ENCODE measurements around the gene RPL11. TPM values are rescaled to one million over a fixed set of nuclear protein-coding genes. Genes with fewer than 3 reads are reported as not detected.

RPL11 gene
- total RNA-seq, 2 donors from 2014 or later: 553 to 720 TPM

GRCh38 chr1:23720256-23720995 is 28.8 kb downstream of the RPL11 start:
- Histone ChIP-seq H3K4me3 (no peak overlapping the region), H3K9me3 (no peaks in the 10 kb centered on the region), H3K36me3 (replicated peaks in 1 of 2; ENCODE audit: insufficient read depth in 1 of 2, low read depth in 2 of 2) (no peaks in the 10 kb centered on the region), H3K4me1 (peaks cover 7% of the 10 kb centered on the region), H3K27ac (no peak overlapping the region), H3K27me3 (no peaks in the 10 kb centered on the region)
- intact Hi-C loops (cut with DNase I): no loop called here
- ATAC-seq (no peak), DNase-seq (no peak)
- WGBS, 2 donors: 83 to 90% methylated on average over 8 to 10 of the region's 10 CpGs
- TF ChIP-seq POLR2A (IDR thresholded peaks at IDR 0.05): no peak
- TF ChIP-seq, protein P1, sequence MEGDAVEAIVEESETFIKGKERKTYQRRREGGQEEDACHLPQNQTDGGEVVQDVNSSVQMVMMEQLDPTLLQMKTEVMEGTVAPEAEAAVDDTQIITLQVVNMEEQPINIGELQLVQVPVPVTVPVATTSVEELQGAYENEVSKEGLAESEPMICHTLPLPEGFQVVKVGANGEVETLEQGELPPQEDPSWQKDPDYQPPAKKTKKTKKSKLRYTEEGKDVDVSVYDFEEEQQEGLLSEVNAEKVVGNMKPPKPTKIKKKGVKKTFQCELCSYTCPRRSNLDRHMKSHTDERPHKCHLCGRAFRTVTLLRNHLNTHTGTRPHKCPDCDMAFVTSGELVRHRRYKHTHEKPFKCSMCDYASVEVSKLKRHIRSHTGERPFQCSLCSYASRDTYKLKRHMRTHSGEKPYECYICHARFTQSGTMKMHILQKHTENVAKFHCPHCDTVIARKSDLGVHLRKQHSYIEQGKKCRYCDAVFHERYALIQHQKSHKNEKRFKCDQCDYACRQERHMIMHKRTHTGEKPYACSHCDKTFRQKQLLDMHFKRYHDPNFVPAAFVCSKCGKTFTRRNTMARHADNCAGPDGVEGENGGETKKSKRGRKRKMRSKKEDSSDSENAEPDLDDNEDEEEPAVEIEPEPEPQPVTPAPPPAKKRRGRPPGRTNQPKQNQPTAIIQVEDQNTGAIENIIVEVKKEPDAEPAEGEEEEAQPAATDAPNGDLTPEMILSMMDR (IDR thresholded peaks at IDR 0.05): no peak

DNA sequence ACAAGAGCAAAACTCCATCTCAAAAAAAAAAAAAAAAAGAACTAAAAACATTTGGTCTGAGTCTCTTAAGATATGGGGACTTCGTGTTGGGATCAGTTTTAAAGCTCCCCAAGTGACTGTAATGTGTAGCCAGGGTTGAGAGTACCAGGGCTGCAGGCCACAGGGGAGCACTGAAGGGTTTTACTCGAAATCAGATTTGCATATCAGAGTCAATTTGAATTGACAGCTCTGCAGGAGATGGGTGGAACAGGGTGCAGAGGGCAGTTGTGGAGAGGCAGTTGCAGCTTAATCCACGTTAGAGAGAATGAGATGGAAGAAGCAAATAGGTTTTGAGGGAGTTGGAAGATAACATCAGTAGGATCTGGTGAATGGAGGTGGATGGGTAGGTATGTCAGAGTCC is 31.0 kb downstream of the RPL11 start:
- WGBS, 2 donors: 80 to 85% methylated on average over 3 of the region's 3 CpGs
- H3K4me3 ChIP-seq: no peak overlapping the region
- no peak for ATAC-seq

DNA sequence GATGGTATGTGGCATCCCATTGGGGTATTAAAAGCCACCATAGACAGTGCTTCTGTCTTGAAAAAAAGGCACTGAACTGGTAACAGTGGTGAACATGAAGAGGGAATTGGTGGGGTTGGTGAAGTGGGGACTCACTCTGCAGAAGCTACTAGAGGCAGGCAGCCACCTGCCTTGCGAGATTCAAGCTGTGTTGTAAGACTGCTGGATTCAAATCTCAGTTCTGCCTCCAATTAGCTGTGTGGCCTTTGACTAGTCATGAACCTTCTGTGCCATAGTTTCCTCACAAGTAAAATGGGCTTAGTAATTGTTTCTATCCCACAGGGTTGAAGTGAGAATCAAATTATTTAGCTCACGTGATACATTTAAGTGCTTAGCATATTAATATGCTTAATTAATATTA is 35.1 kb downstream of the RPL11 start:
- Histone ChIP-seq H3K9me3 (no peaks in the 10 kb centered on the region), H3K27ac (peak overlapping the region; percentile 59 to 85 (median 80)), H3K4me3 (no peak overlapping the region), H3K4me1 (peaks cover 40% of the 10 kb centered on the region), H3K36me3 (replicated peaks in 1 of 2; ENCODE audit: insufficient read depth in 1 of 2, low read depth in 2 of 2) (no peaks in the 10 kb centered on the region), H3K27me3 (no peaks in the 10 kb centered on the region)
- ATAC-seq (no peak), DNase-seq (no peak)
- no peak for TF ChIP-seq POLR2A (IDR thresholded peaks at IDR 0.05)
- TF ChIP-seq, protein P1 (IDR thresholded peaks at IDR 0.05): no peak
- intact Hi-C loops (cut with DNase I): no loop called here
- WGBS, 2 donors: 67% methylated on average over 2 of the region's 2 CpGs

More for the DNA sequence above, 31.0 kb downstream of the RPL11 start:
- Histone ChIP-seq H3K36me3 (replicated peaks in 1 of 2; ENCODE audit: insufficient read depth in 1 of 2, low read depth in 2 of 2) (no peaks in the 10 kb centered on the region), H3K9me3 (no peaks in the 10 kb centered on the region), H3K27me3 (no peaks in the 10 kb centered on the region), H3K4me1 (peaks cover 25% of the 10 kb centered on the region), H3K27ac (no peak overlapping the region)
- TF ChIP-seq POLR2A (IDR thresholded peaks at IDR 0.05): no peak
- TF ChIP-seq, protein P1 (IDR thresholded peaks at IDR 0.05): no peak
- no peak for DNase-seq
- intact Hi-C loops (cut with DNase I): no loop called here

- Histone ChIP-seq H3K9me3 (no peaks in the 10 kb centered on the region), H3K27me3 (no peaks in the 10 kb centered on the region), H3K4me1 (peaks cover 40% of the 10 kb centered on the region), H3K27ac (peak overlapping the region; percentile 72 to 85 (median 80)), H3K36me3 (replicated peaks in 1 of 2; ENCODE audit: insufficient read depth in 1 of 2, low read depth in 2 of 2) (no peaks in the 10 kb centered on the region), H3K4me3 (no peak overlapping the region)
- WGBS, 2 donors: 6 to 9% methylated on average over 5 to 9 of the region's 9 CpGs
- intact Hi-C loops (cut with DNase I): no loop called here
- DNase-seq: peak; percentile 82 to 93 (median 90)
- peak in 1 of 3 donors; percentile 14 for TF ChIP-seq POLR2A (IDR thresholded peaks at IDR 0.05)
- TF ChIP-seq, protein P1 (IDR thresholded peaks at IDR 0.05): peak in 1 of 7 experiments; percentile 8
- peak; percentile 96 for ATAC-seq
Measured at GRCh38 chr1:23727362-23727811, 35.8 kb downstream of the RPL11 start.

Data from body of pancreas (tissue), 4 donors.